RWPE2 (cell line): ENCODE data around the gene SPRYD4.
"Not testable (repeated sequence)": the region's sequence is repeated elsewhere in the genome, so short reads cannot be mapped to it uniquely, and the experiment has no call there.

Experiments used
- ATAC-seq: fragments of 200-7000 bp; cut with Tn5 transposase; 3 replicates; pipeline ENCODE4 v1.9.1; 2021; ENCODE audit warnings: low read depth
- DNase-seq: peaks from one replicate; pipeline ENCODE4 v3.0.0-alpha.2; 2020; ENCODE audit warnings: low spot score
- H3K27ac ChIP-seq: fragments of 450-650 bp; 2 replicates; pipeline ENCODE4 v1.5.1; 2017; ENCODE audit warnings: mild to moderate bottlenecking; ENCODE audit not compliant: poor library complexity, severe bottlenecking
- H3K27me3 ChIP-seq: fragments of 250-450 bp; sonication (Bioruptor Pico); 2 replicates; pipeline ENCODE4 v1.5.1; 2021; ENCODE audit warnings: mild to moderate bottlenecking, moderate library complexity; ENCODE audit not compliant: insufficient read depth, poor library complexity, severe bottlenecking
- H3K36me3 ChIP-seq: fragments of 250-450 bp; sonication (Bioruptor Pico); 2 replicates; pipeline ENCODE4 v1.5.1; 2020; ENCODE audit warnings: low read depth, mild to moderate bottlenecking, moderate library complexity
- H3K4me1 ChIP-seq: fragments of 250-450 bp; sonication (Bioruptor Pico); 2 replicates; pipeline ENCODE4 v1.5.1; 2021; ENCODE audit warnings: mild to moderate bottlenecking, moderate library complexity; ENCODE audit not compliant: insufficient read depth, poor library complexity, severe bottlenecking
- H3K4me3 ChIP-seq: fragments of 250-450 bp; sonication (Bioruptor Pico); 2 replicates; pipeline ENCODE4 v1.5.1; 2021; ENCODE audit warnings: mild to moderate bottlenecking, moderate library complexity; ENCODE audit not compliant: severe bottlenecking
- H3K9me3 ChIP-seq: fragments of 250-450 bp; sonication (Bioruptor Pico); 2 replicates; pipeline ENCODE4 v1.5.1; 2021; ENCODE audit warnings: mild to moderate bottlenecking, moderate library complexity; ENCODE audit not compliant: severe bottlenecking
- CTCF ChIP-seq: fragments of 450-650 bp; IDR thresholded peaks from one replicate; pipeline ENCODE4 v1.5.1; 2017; ENCODE audit warnings: mild to moderate bottlenecking, moderate library complexity; ENCODE audit not compliant: poor library complexity, severe bottlenecking

Gene SPRYD4

GRCh38 chr12:56510786-56511185 is 42.4 kb downstream of the SPRYD4 start:
- no peak for TF ChIP-seq CTCF
- H3K9me3 ChIP-seq, result no peaks in the 10 kb centered on the region
- no peak for ATAC-seq

GRCh38 chr12:56514014-56514318 is 45.6 kb downstream of the SPRYD4 start:
- H3K4me1 ChIP-seq, result peaks cover 23% of the 10 kb centered on the region
- H3K4me3 ChIP-seq, H3K9me3 ChIP-seq, DNase-seq, H3K27me3 ChIP-seq, H3K36me3 ChIP-seq, ATAC-seq: not testable (repeated sequence)
- peak overlapping the region; percentile 1 for H3K27ac ChIP-seq
- TF ChIP-seq CTCF, result peak; percentile 65

More at GRCh38 chr12:56510786-56511185, 42.4 kb downstream of the SPRYD4 start:
- Histone ChIP-seq H3K4me3 (no peak overlapping the region), H3K36me3 (no peaks in the 10 kb centered on the region), H3K27ac (no peak overlapping the region), H3K27me3 (no peaks in the 10 kb centered on the region), H3K4me1 (no peaks in the 10 kb centered on the region)
- DNase-seq, result no peak

DNA sequence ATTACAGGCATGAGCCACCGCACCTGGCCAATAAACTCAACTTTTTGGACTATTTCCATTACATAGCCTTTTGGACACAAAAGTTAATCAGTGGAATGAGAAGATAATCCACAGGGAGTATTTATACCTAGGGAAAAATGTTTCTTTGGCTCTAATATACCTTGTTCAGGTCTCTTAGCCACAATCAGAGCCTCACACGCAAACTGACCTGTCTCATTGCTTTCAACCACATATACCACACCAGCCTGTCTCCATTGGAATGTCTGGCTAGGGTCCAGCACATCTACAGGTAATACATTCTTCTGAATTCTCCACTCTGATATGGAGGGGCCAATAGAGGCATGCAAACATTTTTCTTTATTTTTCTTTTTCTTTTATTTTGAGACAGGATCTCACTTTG is 49.5 kb downstream of the SPRYD4 start:
- H3K36me3 ChIP-seq, result no peaks in the 10 kb centered on the region
- peak overlapping the region; percentile 98 for H3K27ac ChIP-seq
- no peaks in the 10 kb centered on the region for H3K27me3 ChIP-seq
- H3K4me1 ChIP-seq, result peaks cover 45% of the 10 kb centered on the region
- peak; percentile 87 for DNase-seq
- TF ChIP-seq CTCF, result no peak
- no peak overlapping the region for H3K4me3 ChIP-seq
- ATAC-seq, result peak; percentile 65
- no peaks in the 10 kb centered on the region for H3K9me3 ChIP-seq

DNA sequence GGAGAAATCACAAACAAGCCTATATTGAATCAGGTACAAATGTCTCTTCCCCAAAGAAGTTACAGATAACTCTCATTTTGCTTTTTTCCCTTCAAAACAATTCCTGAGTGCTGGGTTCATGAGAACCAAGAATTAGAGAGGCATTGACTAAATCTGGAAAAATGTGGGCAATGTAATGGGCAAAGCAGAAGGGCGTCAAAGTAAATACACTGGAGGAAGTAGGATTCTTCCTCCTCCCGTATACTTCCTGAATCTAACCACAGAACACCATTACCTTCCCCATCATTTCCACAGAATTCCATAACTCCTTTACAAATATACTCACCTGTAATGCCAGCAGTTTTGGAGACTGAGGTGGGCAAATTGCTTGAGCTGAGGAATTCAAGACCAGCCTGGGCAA is 50.2 kb downstream of the SPRYD4 start:
- H3K4me3 ChIP-seq, result no peak overlapping the region
- H3K36me3 ChIP-seq, result no peaks in the 10 kb centered on the region
- H3K27ac ChIP-seq, result peak overlapping the region; percentile 98
- peaks cover 45% of the 10 kb centered on the region for H3K4me1 ChIP-seq
- H3K9me3 ChIP-seq, result no peaks in the 10 kb centered on the region
- peak; percentile 69 for ATAC-seq
- DNase-seq, result no peak
- TF ChIP-seq CTCF, result no peak
- no peaks in the 10 kb centered on the region for H3K27me3 ChIP-seq

GRCh38 chr12:56520048-56520447 is 51.7 kb downstream of the SPRYD4 start:
- H3K4me3 ChIP-seq, result no peak overlapping the region
- ATAC-seq, result no peak

More at GRCh38 chr12:56520048-56520447, 51.7 kb downstream of the SPRYD4 start:
- peak overlapping the region; percentile 98 for H3K27ac ChIP-seq
- no peaks in the 10 kb centered on the region for H3K9me3 ChIP-seq
- no peak for TF ChIP-seq CTCF
- no peaks in the 10 kb centered on the region for H3K27me3 ChIP-seq
- no peak for DNase-seq
- peaks cover 49% of the 10 kb centered on the region for H3K4me1 ChIP-seq
- peaks cover 8% of the 10 kb centered on the region for H3K36me3 ChIP-seq
